ENCODE results near the gene TIAM2. TPM values are rescaled to one million over a fixed set of nuclear protein-coding genes. Genes with fewer than 3 reads are reported as not detected.

Gene TIAM2
- total RNA-seq, 1 donor from 2014 or later: 3.7 TPM

DNA sequence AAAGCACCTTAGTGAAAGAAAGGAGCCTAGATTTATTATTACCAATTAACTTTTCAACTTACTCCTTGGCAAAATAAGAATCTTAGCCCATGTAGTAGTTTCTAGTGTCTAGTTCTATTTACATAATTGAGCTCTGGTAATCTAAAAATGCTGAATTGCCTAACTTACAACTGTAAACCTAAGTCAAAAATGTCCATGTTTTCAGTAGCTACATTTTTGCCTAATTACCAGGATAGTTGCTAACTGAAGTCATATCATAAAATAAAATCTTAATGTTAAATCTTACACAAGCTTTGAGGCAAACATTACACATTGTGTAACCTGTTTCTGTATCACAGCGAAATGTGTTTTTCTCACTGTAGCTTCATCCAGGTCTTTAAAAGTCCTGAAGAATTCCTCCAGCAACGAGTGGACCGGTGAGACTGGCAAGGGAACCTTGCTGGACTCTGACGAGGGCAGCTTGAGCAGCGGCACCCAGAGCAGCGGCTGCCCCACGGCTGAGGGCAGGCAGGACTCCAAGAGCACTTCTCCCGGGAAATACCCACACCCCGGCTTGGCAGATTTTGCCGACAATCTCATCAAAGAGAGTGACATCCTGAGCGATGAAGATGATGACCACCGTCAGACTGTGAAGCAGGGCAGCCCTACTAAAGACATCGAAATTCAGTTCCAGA is 261.1 kb downstream of the TIAM2 start:
- no peaks in the 10 kb centered on the region for H3K27me3 ChIP-seq
- DNase-seq (ENCODE audit: low spot score in 2 of 2): no peak
- TF ChIP-seq, protein P1, sequence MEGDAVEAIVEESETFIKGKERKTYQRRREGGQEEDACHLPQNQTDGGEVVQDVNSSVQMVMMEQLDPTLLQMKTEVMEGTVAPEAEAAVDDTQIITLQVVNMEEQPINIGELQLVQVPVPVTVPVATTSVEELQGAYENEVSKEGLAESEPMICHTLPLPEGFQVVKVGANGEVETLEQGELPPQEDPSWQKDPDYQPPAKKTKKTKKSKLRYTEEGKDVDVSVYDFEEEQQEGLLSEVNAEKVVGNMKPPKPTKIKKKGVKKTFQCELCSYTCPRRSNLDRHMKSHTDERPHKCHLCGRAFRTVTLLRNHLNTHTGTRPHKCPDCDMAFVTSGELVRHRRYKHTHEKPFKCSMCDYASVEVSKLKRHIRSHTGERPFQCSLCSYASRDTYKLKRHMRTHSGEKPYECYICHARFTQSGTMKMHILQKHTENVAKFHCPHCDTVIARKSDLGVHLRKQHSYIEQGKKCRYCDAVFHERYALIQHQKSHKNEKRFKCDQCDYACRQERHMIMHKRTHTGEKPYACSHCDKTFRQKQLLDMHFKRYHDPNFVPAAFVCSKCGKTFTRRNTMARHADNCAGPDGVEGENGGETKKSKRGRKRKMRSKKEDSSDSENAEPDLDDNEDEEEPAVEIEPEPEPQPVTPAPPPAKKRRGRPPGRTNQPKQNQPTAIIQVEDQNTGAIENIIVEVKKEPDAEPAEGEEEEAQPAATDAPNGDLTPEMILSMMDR (IDR thresholded peaks at IDR 0.05): no peak
- H3K36me3 ChIP-seq: peaks cover 26 to 53% of the 10 kb centered on the region in 2 donors
- H3K9me3 ChIP-seq: no peaks in the 10 kb centered on the region
- no peak overlapping the region for H3K4me3 ChIP-seq
- intact Hi-C loops (cut with DNase I): no loop called here
- H3K4me1 ChIP-seq: no peaks in the 10 kb centered on the region
- no peak overlapping the region for H3K27ac ChIP-seq

DNA sequence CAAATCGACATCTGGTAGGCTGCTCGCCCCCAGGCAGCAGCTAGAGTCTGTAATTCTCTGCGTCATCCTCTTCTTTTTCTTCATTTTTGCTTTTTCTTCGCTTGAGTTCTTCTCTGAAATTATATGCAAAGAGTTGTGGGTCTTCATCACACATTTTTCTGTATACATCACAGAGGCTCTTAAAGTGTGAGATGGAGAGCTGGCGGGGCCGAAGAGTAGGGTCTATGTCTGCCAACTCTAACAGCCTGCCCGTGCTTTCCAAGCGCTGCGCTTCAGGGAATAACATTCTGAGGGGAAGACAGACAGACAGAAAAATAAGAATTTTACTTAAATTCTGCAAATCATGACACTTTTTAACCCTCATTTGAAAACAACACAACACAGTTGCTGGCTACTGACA is 262.7 kb downstream of the TIAM2 start:
- Histone ChIP-seq H3K36me3 (peaks cover 23 to 42% of the 10 kb centered on the region in 2 donors), H3K27ac (no peak overlapping the region), H3K4me3 (no peak overlapping the region), H3K9me3 (no peaks in the 10 kb centered on the region), H3K27me3 (no peaks in the 10 kb centered on the region), H3K4me1 (no peaks in the 10 kb centered on the region)
- no peak for DNase-seq (ENCODE audit: low spot score in 2 of 2)
- intact Hi-C loops (cut with DNase I): no loop called here
- TF ChIP-seq, protein P1 (IDR thresholded peaks at IDR 0.05): no peak

DNA sequence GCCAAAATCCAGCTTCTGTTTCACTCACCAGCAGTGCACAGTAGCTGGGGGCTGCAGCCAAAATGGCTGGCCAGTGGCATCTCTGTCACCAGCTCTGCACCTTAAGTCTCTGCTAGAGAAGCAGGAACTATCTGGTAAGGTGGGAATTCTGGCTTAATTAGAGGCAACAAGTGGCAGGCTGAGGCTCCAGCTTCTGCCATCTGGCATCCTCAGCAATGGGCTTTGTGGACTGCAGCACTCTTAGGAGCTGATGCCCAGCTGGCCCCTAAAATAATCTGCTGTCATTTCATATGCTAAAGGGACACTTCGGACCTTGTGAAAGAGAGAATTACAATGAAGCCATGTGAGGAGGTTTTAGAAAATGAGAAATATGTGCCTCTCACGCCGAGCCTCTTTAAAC is 264.1 kb downstream of the TIAM2 start:
- Histone ChIP-seq H3K9me3 (no peaks in the 10 kb centered on the region), H3K36me3 (peaks cover 22 to 39% of the 10 kb centered on the region in 2 donors), H3K4me1 (no peaks in the 10 kb centered on the region), H3K27ac (no peak overlapping the region), H3K27me3 (no peaks in the 10 kb centered on the region), H3K4me3 (no peak overlapping the region)
- intact Hi-C loops (cut with DNase I): no loop called here
- no peak for DNase-seq (ENCODE audit: low spot score in 2 of 2)
- TF ChIP-seq, protein P1 (IDR thresholded peaks at IDR 0.05): no peak

DNA sequence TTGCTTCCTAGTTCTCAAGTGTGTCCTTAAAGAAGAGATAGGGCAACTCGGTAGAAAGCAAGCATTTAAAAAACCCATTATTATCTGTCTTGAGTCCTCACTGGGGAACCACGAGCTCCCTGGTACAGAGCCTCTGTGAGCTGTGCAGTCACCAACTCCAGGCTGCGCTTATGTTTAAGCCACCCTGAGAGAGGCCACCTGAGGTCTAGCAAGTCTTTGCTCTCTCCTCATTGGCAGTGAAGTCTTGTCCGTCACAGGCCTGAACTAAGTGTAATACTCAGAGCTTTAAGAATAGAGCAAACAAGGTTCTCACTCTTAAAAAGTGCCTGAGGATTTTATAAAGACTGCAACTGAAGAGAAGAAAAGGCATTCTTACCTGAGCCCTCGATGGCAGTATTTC is 264.8 kb downstream of the TIAM2 start:
- TF ChIP-seq, protein P1 (IDR thresholded peaks at IDR 0.05): no peak
- H3K9me3 ChIP-seq: no peaks in the 10 kb centered on the region
- peaks cover 22 to 33% of the 10 kb centered on the region in 2 donors for H3K36me3 ChIP-seq
- no peak for DNase-seq (ENCODE audit: low spot score in 2 of 2)
- no peak overlapping the region for H3K27ac ChIP-seq
- H3K4me3 ChIP-seq: no peak overlapping the region
- no peaks in the 10 kb centered on the region for H3K27me3 ChIP-seq
- no peaks in the 10 kb centered on the region for H3K4me1 ChIP-seq
- intact Hi-C loops (cut with DNase I): no loop called here

DNA sequence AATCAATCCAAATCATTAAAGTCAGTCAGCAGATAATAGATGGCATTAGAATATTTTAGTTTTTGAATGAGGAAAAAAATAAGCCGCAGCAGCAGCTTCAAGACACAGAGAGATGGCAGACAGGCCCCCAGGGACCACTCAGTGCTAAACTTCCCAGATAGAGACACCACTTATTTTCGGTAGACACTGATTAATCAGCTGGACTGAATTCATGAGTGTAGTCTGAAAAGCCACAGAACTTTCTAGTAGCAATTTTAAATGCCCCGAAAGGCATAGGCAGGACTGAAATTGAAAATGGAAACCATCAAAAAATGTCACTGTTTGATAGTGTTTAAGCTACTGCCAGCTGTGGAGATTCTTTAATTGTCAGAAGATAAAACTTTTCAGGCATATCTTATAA is 265.6 kb downstream of the TIAM2 start:
- H3K27me3 ChIP-seq: no peaks in the 10 kb centered on the region
- TF ChIP-seq, protein P1 (IDR thresholded peaks at IDR 0.05): no peak
- H3K4me3 ChIP-seq: no peak overlapping the region
- no peaks in the 10 kb centered on the region for H3K4me1 ChIP-seq
- intact Hi-C loops (cut with DNase I): no loop called here
- no peak overlapping the region for H3K27ac ChIP-seq
- no peak for DNase-seq (ENCODE audit: low spot score in 2 of 2)
- no peaks in the 10 kb centered on the region for H3K9me3 ChIP-seq
- H3K36me3 ChIP-seq: peaks cover 22 to 35% of the 10 kb centered on the region in 2 donors

Data from ascending aorta (tissue), 2 donors.